SK-N-SH (cell line): ENCODE results near the gene RASL11B. TPM values are rescaled to one million over a fixed set of nuclear protein-coding genes. Genes with fewer than 3 reads are reported as not detected.

Experiments used
- CTCF ChIA-PET: fragments of 300-600, 350-600 bp; formaldehyde crosslinking; extraction: SDS; loops from one replicate; lab custom pipeline; 2021; lab: Yijun Ruan, JAX
- POLR2A ChIA-PET: fragments of 350-600 bp; sonication (Branson Sonifier 250); formaldehyde crosslinking; extraction: SDS; loops from one replicate; lab custom pipeline; 2020; ENCODE audit warnings: antibody characterized with exemption, inconsistent platforms; lab: Yijun Ruan, JAX
- DNase-seq: peaks from one replicate; pipeline ENCODE4 v3.0.0; 2012
- H2AFZ ChIP-seq: fragments of 200-600 bp; sonication (generic); 2 replicates; pipeline ENCODE4 v1.8.1; 2016; ENCODE audit warnings: antibody characterized with exemption, mild to moderate bottlenecking, low read depth
- H3F3A ChIP-seq: fragments of 200-600 bp; sonication (generic); replicated peaks from 2 replicates; pipeline ENCODE3; 2016; ENCODE audit warnings: antibody characterized with exemption, mild to moderate bottlenecking; ENCODE audit not compliant: insufficient read depth
- H3K27ac ChIP-seq, 2 experiments: fragments of 200-500 bp in 1 of 2; fragments of 200-600 bp in 1 of 2; sonication (Bioruptor generic) in 1 of 2; sonication (generic), shearing (Covaris generic) in 1 of 2; 2 replicates each; pipeline versions ENCODE4 v1.5.1 to v1.6.1; 2014 to 2016; ENCODE audit warnings: low read depth in 2 of 2, inconsistent platforms in 1 of 2, low read length in 1 of 2, mild to moderate bottlenecking in 1 of 2, mixed read lengths in 1 of 2
- H3K27me3 ChIP-seq: fragments of 200-600 bp; sonication (generic), shearing (Covaris generic); 2 replicates; pipeline ENCODE4 v1.6.1; 2016; ENCODE audit warnings: mixed run types; ENCODE audit not compliant: insufficient read depth
- H3K36me3 ChIP-seq, 2 experiments: fragments of 200-500 bp in 1 of 2; fragments of 200-600 bp in 1 of 2; sonication (Bioruptor generic) in 1 of 2; sonication (generic) in 1 of 2; replicated peaks in 1 of 2; 2 replicates each; pipeline versions ENCODE3 to v1.5.1; 2014 to 2016; ENCODE audit warnings: low read length in 1 of 2, mild to moderate bottlenecking in 1 of 2; ENCODE audit not compliant: insufficient read depth in 2 of 2, control insufficient read depth in 1 of 2
- H3K4me1 ChIP-seq, 2 experiments: fragments of 200-500 bp in 1 of 2; fragments of 200-600 bp in 1 of 2; sonication (Bioruptor generic) in 1 of 2; sonication (generic), shearing (Covaris generic) in 1 of 2; 2 replicates each; pipeline versions ENCODE4 v1.5.1 to v1.6.1; 2014 to 2016; ENCODE audit warnings: low read depth in 1 of 2, low read length in 1 of 2, mixed run types in 1 of 2; ENCODE audit not compliant: insufficient read depth in 2 of 2, control insufficient read depth in 1 of 2
- H3K4me2 ChIP-seq: fragments of 200-600 bp; sonication (generic), shearing (Covaris generic); 2 replicates; pipeline ENCODE4 v1.6.1; 2017; ENCODE audit warnings: mixed run types
- H3K4me3 ChIP-seq, 2 experiments: fragments of 200-500 bp in 1 of 2; fragments of 200-600 bp in 1 of 2; sonication (Bioruptor generic) in 1 of 2; sonication (generic), shearing (Covaris generic) in 1 of 2; 2 replicates each; pipeline versions ENCODE4 v1.5.1 to v1.8.1; 2014 to 2016; ENCODE audit warnings: low read depth in 2 of 2, inconsistent platforms in 1 of 2, low read length in 1 of 2, mild to moderate bottlenecking in 1 of 2, mixed read lengths in 1 of 2, moderate library complexity in 1 of 2
- H3K79me2 ChIP-seq: fragments of 200-600 bp; sonication (generic); 2 replicates; pipeline ENCODE4 v1.8.1; 2017; ENCODE audit warnings: mild to moderate bottlenecking; ENCODE audit not compliant: insufficient read depth
- H3K9ac ChIP-seq: fragments of 200-600 bp; sonication (generic); 2 replicates; pipeline ENCODE4 v1.6.1; 2017; ENCODE audit warnings: mixed run types
- H3K9me2 ChIP-seq: fragments of 200-600 bp; sonication (generic); 2 replicates; pipeline ENCODE4 v1.6.1; 2017; ENCODE audit warnings: mixed run types
- H3K9me3 ChIP-seq: fragments of 200-600 bp; sonication (generic); 2 replicates; pipeline ENCODE4 v1.6.1; 2017; ENCODE audit warnings: mixed run types, mild to moderate bottlenecking, moderate library complexity
- H4K20me1 ChIP-seq: fragments of 200-600 bp; sonication (generic); 2 replicates; pipeline ENCODE4 v1.6.1; 2017; ENCODE audit warnings: mild to moderate bottlenecking, mixed run types; ENCODE audit not compliant: insufficient read depth
- ELF1 ChIP-seq: IDR thresholded peaks from 2 replicates; pipeline ENCODE4 v1.4.0; 2012
- EZH2phosphoT487 ChIP-seq: fragments of 200-600 bp; sonication (generic); IDR thresholded peaks from 2 replicates; pipeline ENCODE4 v1.6.1; 2017; ENCODE audit warnings: low read depth, mixed run types, mild to moderate bottlenecking, antibody characterized with exemption, moderate library complexity, borderline replicate concordance
- FOXM1 ChIP-seq: IDR thresholded peaks from 2 replicates; pipeline ENCODE4 v1.4.0; 2012; ENCODE audit warnings: low read depth, mild to moderate bottlenecking
- JUND ChIP-seq: IDR thresholded peaks from 2 replicates; pipeline ENCODE4 v1.4.0; 2012
- MAX ChIP-seq: IDR thresholded peaks from 2 replicates; pipeline ENCODE4 v1.4.0; 2012; ENCODE audit warnings: low read depth
- MEF2A ChIP-seq: IDR thresholded peaks from 2 replicates; pipeline ENCODE4 v1.4.0; 2012; ENCODE audit warnings: low read depth, borderline replicate concordance
- NFIC ChIP-seq: IDR thresholded peaks from 2 replicates; pipeline ENCODE4 v1.4.0; 2012; ENCODE audit warnings: borderline replicate concordance
- NRF1 ChIP-seq: IDR thresholded peaks from 2 replicates; pipeline ENCODE4 v1.6.1; 2012; ENCODE audit warnings: low read depth, mild to moderate bottlenecking, low read length
- PBX3 ChIP-seq: IDR thresholded peaks from 2 replicates; pipeline ENCODE4; 2012
- SIN3A ChIP-seq: IDR thresholded peaks from 2 replicates; pipeline ENCODE4 v1.6.1; 2012; ENCODE audit warnings: low read depth, mild to moderate bottlenecking, low read length, moderate library complexity, borderline replicate concordance
- TCF12 ChIP-seq: IDR thresholded peaks from 2 replicates; pipeline ENCODE4 v1.4.0; 2012
- YY1 ChIP-seq: IDR thresholded peaks from 2 replicates; pipeline ENCODE4 v1.4.0; 2012; ENCODE audit warnings: low read depth, mild to moderate bottlenecking
- ZBTB33 ChIP-seq: IDR thresholded peaks from 2 replicates; pipeline ENCODE4 v1.4.0; 2012; ENCODE audit warnings: low read depth, borderline replicate concordance
- whole genome bisulfite sequencing: methylation state at CpG from one replicate; pipeline ENCODE4 v1.1.6; 2017; ENCODE audit warnings: low lambda C conversion rate; 5-methylcytosine and 5-hydroxymethylcytosine counted together
- polyA plus RNA-seq, 3 experiments: library from polyadenylated mRNA; depleted of rRNA; stranded (reverse); fragments of >200 nt; gene quantifications; 2 replicates each; pipeline ENCODE4 v1.2.3, GENCODE V29; 2012

The RASL11B gene
- polyA plus RNA-seq, 1 of the 3 experiments (the other 2 are of a cell fraction) = 0.54 TPM

- no peak for TF ChIP-seq PBX3
- TF ChIP-seq TCF12 = no peak
- TF ChIP-seq ELF1 = no peak
- TF ChIP-seq EZH2phosphoT487 = no peak
- no peak for TF ChIP-seq MAX
- TF ChIP-seq YY1 = no peak
These were observed 28.3 kb downstream of the RASL11B start (continued) for GRCh38 chr4:52890521-52890791.

GRCh38 chr4:52891743-52892142 is 29.6 kb downstream of the RASL11B start:
- TF ChIP-seq SIN3A (no peak), FOXM1 (no peak), PBX3 (no peak), NFIC (no peak), JUND (no peak), MEF2A (no peak), ELF1 (no peak)
- no peaks in the 10 kb centered on the region; a peak in 1 of 4 replicates for H3K4me1 ChIP-seq
- ChIA-PET POLR2A (no interaction called here), CTCF (interaction anchor here (3.3 kb wide), 1 partner anchor 19 kb away, joined by 22 read pairs; no protein-coding TSS in a partner anchor)
- H3K4me2 ChIP-seq = no peak overlapping the region
- H3K9me2 ChIP-seq = no peaks in the 10 kb centered on the region
- H3F3A ChIP-seq = no peaks in the 10 kb centered on the region
- no peak overlapping the region for H3K27ac ChIP-seq
- no peaks in the 10 kb centered on the region for H3K27me3 ChIP-seq
- H3K9ac ChIP-seq = no peak overlapping the region
- DNase-seq = no peak
- no peaks in the 10 kb centered on the region for H3K9me3 ChIP-seq
- no peaks in the 10 kb centered on the region for H4K20me1 ChIP-seq
- no peak overlapping the region for H3K4me3 ChIP-seq
- H2AFZ ChIP-seq = no peak overlapping the region
- H3K36me3 ChIP-seq = no peaks in the 10 kb centered on the region
- 95% methylated on average over 1 of the region's 1 CpG for WGBS
- no peaks in the 10 kb centered on the region for H3K79me2 ChIP-seq

GRCh38 chr4:52892880-52893279 is 30.8 kb downstream of the RASL11B start:
- no peak overlapping the region for H3K4me3 ChIP-seq
- no peak for DNase-seq
- CTCF ChIA-PET = interaction anchor here (1.1 to 3.3 kb wide), 2 partner anchors 9 to 18 kb away, joined by 5 to 22 read pairs; no protein-coding TSS in a partner anchor
- H3K4me1 ChIP-seq = no peaks in the 10 kb centered on the region; a peak in 1 of 4 replicates
- H2AFZ ChIP-seq = no peak overlapping the region
- no peaks in the 10 kb centered on the region for H3K27me3 ChIP-seq
- TF ChIP-seq NRF1 = no peak
- TF ChIP-seq ZBTB33 = no peak
- TF ChIP-seq PBX3 = no peak
- POLR2A ChIA-PET = no interaction called here
- no peaks in the 10 kb centered on the region for H4K20me1 ChIP-seq
- H3F3A ChIP-seq = no peaks in the 10 kb centered on the region
- WGBS = 93% methylated on average over 3 of the region's 3 CpGs
- H3K36me3 ChIP-seq = no peaks in the 10 kb centered on the region
- H3K79me2 ChIP-seq = no peaks in the 10 kb centered on the region
- H3K9me3 ChIP-seq = no peaks in the 10 kb centered on the region
- H3K9ac ChIP-seq = no peak overlapping the region
- H3K9me2 ChIP-seq = no peaks in the 10 kb centered on the region
- H3K4me2 ChIP-seq = no peak overlapping the region
- no peak overlapping the region for H3K27ac ChIP-seq
